LNCaP clone FGC (cell line): Measurements from ENCODE around the gene KAT2A.

Experiments
- DNase-seq: peaks from one replicate; pipeline ENCODE4 v3.0.0-alpha.2; 2011; ENCODE audit warnings: low read depth
- H3K4me3 ChIP-seq: 2 replicates; pipeline ENCODE4 v1.5.1; 2011; ENCODE audit warnings: mild to moderate bottlenecking, low read depth, low read length, control low read depth
- TF ChIP-seq, protein P1 (sequence below): IDR thresholded peaks from 2 replicates; pipeline ENCODE4 v1.5.1; 2012; ENCODE audit warnings: mild to moderate bottlenecking; ENCODE audit not compliant: control insufficient read depth, insufficient read depth; ENCODE audit errors: extremely low read depth

Gene KAT2A

DNA sequence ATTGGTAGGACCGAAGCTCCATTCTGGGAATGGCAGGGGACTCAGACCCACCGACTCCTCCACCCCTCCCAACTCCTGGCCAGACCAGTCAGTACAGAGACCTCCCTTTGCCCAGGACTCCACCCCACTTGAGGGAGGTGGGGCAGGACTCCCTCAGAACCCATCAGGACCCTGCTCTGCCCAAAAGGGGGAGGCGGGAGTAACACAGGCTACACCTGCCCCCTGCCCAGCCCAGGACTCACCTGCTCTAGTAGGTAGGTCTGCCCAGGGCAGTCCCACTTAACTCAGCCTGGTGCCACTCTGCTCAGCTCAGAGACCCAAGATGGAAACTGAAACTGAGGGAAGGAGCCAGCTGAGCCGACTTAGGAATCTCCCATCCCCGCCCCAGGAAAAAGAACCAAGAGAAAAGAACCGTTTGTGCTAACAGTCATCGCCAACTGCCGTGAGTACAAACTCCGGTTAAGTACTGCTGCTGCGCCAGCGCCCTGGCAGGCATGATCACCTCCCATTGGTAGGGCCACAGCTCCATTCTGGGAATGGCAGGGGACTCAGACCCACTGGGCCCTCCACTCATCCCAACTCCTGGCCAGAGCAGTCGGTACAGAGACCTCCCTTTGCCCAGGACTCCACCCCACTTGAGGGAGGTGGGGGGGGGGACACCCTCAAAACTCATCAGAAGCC lies 9.2 kb downstream of the KAT2A start:
- TF ChIP-seq, protein P1, sequence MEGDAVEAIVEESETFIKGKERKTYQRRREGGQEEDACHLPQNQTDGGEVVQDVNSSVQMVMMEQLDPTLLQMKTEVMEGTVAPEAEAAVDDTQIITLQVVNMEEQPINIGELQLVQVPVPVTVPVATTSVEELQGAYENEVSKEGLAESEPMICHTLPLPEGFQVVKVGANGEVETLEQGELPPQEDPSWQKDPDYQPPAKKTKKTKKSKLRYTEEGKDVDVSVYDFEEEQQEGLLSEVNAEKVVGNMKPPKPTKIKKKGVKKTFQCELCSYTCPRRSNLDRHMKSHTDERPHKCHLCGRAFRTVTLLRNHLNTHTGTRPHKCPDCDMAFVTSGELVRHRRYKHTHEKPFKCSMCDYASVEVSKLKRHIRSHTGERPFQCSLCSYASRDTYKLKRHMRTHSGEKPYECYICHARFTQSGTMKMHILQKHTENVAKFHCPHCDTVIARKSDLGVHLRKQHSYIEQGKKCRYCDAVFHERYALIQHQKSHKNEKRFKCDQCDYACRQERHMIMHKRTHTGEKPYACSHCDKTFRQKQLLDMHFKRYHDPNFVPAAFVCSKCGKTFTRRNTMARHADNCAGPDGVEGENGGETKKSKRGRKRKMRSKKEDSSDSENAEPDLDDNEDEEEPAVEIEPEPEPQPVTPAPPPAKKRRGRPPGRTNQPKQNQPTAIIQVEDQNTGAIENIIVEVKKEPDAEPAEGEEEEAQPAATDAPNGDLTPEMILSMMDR = no peak
- H3K4me3 ChIP-seq = no peak overlapping the region
- DNase-seq = no peak

DNA sequence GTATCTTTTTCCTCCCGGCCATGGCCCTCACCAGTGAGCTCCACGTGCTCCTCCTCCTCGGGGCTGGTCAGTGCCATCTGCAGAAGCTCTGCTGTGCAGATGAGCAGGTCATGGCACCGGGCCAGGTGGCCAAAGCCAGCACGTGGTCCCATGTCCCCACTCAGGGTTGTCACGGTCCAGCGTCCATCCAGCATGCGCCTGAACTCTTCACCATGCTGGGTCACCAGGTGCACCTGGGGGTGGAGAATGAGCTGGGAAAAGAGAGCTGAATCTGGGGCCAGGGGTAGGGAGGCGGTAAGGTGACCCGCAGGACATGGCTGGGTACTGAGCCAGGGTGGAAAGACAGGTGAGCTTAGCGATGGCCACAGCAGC lies 9.9 kb downstream of the KAT2A start:
- no peak for DNase-seq
- H3K4me3 ChIP-seq = no peak overlapping the region
- TF ChIP-seq, protein P1 = no peak

DNA sequence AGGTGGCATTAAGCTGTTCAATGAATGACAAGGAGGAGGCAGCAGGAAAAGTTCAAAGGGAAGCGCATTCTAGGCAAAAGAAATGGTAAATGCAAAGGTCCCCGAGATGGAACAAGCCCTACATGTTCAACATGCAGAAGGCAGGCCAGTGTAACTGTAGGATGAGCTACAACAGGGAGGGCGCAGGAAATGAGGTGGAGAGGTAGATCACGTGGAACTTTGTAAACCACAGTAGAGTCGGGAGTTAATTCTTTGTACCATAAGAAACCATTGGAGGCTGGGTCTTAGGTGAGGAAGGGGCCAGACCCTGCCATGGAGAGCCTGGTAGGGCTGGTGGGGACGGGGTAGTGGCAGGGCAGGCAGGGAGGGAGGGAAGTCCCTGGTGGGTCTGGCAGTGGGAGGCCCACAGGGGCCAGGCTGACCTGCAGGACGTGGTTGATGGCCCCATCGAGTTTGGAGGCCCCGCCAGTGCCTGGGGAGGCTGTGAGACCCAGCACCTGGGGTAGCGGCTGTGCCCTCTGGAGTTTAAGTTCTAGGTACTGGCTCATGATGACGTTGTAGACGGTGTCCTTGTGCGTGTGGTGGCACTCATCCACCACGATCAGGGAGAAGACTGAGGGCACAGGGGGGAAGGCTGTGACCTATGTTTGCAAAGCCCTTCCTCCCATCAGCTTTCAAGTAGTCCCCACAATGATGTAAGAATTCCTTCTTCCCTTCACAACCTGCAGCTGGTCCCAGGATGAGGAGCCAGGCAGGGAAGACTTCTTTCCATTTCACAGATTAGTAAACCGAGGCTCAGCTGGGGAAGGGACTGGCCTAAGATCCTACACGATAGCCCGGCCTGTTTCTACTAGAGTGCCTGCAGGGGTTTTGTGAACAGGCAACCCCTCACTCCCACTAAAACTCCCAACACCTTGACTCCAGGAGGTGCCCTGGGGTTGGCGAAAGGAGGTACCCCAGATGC lies 10.6 kb downstream of the KAT2A start:
- DNase-seq = no peak

DNA sequence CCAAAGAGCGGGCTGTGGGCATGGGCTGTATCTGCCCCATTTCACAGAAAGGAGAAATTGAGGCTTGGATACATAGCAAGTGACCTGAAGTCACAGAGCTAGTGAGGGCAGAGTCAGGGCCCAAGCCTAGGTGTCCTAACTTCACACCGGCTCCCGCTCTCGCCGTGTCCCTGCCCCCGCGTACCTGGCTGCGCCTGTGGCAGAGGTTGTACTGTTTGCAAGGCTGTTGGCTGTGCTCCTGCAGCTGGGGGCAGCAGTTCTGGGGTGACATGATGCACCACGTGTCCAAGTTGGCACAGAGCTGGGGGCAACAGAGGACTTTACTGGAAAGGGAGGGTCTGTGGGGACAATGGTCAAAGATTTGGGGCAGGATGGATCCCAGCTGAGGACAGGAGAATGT lies 12.1 kb downstream of the KAT2A start:
- H3K4me3 ChIP-seq = no peak overlapping the region
- TF ChIP-seq, protein P1 = no peak
- DNase-seq = no peak

More for the DNA sequence above, 10.6 kb downstream of the KAT2A start:
- TF ChIP-seq, protein P1 = no peak
- no peak overlapping the region for H3K4me3 ChIP-seq

DNA sequence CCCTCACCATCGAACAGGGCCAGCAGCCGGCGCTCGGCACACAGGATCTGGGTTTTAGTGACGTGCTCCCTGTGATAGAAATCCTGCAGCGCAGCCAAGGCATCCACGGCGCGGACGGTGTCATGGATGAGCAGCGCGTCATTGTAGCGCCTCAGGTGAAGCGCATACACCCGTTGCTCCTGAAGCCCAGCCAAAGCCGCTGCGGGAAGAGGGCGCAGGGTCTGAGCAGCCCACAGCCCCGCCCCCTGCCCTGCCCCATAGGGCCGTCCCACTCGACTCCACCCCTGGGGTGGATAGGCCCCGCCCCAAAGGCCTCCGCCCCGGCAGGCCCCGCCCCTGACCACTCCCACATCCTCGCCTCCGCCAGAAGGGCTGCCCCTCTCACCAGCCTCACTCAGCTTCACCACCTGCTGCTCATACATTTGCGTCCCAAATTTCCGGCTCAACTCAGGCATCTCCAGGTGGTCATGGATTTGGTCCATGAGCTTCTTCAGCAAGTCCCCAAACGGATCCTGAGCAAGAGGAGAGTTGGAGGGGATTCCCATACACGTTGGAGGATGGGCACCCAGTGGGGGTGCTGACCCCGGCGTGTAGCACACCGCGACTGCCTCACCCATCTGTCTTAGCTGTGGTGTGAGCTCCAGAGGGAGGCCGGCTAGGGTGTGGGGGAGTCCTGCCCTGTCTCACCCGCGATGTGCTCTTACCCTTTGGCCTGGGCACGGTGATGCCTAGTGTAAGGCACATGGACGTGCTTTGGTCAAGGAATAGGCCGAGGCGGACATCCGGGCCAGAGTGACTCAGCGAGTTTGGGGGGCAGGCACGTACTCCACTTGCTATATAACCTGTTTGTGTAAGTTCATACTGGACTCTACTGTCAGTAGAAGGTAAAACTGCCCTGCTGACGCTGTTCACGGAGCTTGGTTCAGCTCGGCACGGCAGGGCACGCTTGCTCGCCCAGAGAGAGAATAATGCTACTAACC lies 13.3 kb downstream of the KAT2A start:
- no peak overlapping the region for H3K4me3 ChIP-seq
- TF ChIP-seq, protein P1 = no peak
- no peak for DNase-seq

DNA sequence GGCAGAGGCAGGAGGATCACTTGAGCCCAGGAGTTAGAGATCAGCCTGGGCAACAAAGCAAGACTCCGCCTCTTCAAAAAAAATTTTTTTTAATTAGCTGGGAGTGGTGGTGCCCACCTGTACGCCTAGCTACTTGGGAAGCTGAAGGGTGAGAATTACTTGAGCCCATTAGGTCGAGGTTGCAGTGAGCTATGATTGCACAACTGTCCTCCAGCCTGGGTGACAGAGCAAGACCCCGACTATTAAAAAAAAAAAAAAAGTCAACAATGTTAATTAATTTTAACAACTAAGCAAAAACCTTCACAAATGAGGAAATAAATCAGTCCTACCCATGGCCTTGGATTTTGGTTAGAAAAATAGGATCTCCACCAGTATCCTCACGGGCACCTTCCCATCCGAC lies 14.0 kb downstream of the KAT2A start:
- TF ChIP-seq, protein P1 = no peak
- no peak overlapping the region for H3K4me3 ChIP-seq
- no peak for DNase-seq
